NCI-H510A (cell line): ENCODE data around the gene SFXN5.
"Not testable (repeated sequence)": the region's sequence is repeated elsewhere in the genome, so short reads cannot be mapped to it uniquely, and the experiment has no call there.

Source experiments
- DNase-seq: peaks from one replicate; lab custom pipeline; 2025; lab: John Stamatoyannopoulos, UW

The SFXN5 gene

GRCh38 chr2:73101626-73102256, 30.2 kb upstream of the SFXN5 start:
- DNase-seq = no peak

GRCh38 chr2:73100956-73101355, 29.4 kb upstream of the SFXN5 start:
- DNase-seq = no peak

DNA sequence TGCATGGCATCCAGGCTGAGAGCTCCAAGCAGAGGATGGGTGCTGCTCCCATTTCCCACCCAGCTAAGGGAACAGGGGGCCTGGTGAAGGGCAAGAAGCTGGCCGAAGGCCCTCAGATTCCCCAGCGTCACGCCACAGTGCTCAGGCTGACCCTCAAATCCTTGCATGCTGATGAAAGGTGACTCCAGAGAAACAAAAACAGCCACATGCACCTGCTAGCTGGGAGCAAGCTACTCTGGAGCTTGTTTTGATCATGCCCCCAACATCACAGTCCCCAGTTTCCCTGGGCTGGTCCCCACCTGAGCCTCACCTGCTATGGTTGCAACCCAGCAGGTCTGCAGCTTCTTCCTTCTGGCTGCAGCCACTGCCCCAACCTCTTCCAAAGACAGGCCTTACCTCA, 28.0 kb upstream of the SFXN5 start:
- no peak for DNase-seq

DNA sequence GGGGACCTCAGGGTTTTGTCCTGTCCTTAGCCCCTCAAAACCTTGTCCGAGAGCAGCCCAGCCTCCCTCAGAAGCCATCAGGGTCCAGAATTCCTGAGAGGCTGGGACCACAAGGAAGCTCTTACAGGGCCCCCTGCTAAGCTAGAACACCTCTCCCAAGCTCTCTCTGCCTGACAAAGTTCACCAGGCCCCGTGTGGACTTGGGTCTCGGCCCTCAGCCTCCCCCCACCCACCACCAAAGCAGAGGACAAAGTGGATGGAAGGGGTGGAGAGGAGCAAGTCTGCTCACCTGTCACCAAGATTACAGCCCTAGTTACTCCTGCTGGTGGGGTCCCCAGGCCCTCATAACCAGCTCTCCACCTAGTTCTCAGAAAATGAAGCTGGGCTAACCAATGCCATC, 24.4 kb upstream of the SFXN5 start:
- DNase-seq = no peak

GRCh38 chr2:73093601-73094218, 22.2 kb upstream of the SFXN5 start:
- not testable (repeated sequence) for DNase-seq

DNA sequence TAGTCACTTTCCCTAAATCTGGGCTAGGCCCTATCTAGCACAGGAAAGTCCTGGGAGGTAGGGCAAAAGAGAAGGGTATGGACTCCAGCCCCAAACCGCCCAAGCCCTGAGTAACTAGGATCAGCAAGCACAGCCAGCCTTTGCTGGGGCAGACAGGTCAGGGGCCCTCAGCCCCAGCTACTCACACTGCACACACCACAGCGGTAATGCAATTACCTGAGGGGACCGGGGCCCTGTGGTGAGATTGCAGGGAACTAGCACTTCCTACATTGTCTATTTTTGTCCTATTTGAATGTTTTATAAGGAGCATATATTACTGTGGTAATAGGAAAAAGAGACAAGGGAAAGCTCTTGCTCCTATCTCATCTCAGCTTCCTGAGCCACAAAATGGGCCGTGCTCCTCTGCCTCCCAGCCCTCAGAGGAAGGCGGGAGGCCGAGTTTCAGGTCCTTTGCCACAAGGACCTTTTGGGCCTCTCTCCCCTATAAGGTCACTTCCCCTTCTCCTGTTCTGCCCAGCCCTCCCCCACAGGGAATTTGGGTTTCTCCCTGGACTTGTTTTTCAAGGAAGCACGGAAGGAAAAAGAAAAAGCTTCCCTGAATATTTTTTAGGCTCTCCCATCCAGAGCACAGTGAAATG, 20.8 kb upstream of the SFXN5 start:
- no peak for DNase-seq

DNA sequence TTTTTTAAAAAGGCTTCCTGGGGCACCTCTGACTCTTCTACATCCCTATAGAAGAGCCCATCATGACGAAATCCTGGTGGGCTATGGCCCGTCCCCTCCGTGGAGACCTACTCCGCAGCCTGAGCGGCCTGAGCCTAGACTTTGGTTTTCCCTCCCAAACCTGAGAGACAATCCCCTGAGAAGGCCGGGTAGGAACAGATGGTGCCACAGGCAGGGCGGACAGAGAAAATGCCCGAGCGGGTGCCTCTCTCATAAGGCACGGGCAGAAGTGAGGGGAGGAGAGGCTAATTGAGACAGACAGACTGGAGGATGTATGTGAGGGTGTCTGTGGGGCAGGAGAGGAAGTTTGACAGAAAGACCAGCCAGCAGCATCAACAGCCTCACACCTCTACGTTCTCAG, 20.2 kb upstream of the SFXN5 start:
- no peak for DNase-seq

DNA sequence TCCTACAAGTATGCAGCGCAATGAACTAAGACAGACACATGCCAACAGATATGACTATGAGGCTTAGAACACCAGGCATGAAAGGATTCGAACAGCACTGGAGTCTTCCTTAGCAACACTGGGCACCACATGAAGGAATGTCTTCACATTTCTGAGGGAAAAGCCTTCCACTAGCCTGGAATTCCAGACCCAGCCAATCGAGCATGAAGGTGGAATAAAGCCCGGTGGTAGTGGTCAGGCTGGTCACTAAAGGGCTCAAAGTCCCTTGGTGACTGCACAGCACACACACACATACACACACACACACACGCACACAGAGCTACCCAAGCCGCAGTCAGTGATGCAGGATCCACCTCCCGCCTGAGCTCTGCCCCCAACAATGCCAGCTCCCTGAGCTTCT, 19.7 kb upstream of the SFXN5 start:
- DNase-seq = no peak

DNA sequence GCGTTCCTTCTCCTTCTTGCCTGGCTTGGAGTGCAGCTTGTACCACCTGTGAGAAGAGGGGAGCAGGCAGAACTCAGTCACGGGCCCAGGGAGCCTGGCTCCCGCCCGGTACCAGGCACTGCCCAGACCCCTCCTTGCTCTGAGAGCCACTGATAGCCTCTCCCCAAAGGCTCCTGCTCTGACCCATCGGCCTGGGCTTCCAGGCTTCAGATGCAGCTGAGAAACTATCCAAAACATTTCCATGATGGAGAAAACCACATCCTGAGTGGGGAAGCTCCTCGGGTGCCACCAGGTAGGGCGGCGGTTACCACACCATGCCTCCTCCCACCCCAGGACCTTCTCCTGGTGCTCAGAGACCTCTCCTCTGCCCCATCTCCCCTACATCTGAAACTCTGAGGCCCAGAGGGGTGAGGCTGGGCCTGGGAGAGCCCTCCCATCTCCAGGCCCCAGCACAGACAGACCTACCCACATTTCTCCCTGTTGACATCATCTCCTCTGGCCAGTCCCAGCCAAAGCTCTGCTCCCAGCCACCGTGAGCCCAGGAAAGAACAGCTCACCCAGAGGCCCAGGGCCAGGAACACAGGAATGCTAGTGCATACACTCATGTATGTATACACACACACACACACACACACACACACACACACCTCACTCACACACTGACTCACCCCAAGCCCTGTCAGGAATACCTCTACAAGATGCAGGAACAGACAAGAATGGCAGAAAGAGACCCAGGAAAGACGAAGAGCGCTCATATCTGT, 17.9 kb upstream of the SFXN5 start:
- no peak for DNase-seq

DNA sequence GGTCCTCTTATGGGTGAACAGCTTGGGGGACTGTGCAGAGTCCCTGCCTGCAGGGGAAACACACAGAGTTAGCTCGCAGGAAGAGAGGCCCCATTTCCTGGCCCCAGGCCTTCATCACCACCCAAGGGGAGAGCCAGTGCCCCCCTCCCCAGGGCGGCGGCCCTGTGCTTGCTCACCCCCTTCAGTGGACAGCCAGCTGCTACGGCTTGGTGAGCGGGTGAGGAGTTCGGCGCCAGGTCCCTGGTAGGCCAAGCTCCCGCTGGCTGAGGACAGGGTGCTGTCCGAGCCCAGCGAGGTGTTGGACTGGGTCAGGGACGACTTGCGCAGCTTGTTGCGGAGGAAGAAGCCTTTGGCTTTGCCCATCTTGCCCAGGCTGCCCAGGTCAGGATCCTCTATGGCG, 17.2 kb upstream of the SFXN5 start:
- DNase-seq = no peak

DNA sequence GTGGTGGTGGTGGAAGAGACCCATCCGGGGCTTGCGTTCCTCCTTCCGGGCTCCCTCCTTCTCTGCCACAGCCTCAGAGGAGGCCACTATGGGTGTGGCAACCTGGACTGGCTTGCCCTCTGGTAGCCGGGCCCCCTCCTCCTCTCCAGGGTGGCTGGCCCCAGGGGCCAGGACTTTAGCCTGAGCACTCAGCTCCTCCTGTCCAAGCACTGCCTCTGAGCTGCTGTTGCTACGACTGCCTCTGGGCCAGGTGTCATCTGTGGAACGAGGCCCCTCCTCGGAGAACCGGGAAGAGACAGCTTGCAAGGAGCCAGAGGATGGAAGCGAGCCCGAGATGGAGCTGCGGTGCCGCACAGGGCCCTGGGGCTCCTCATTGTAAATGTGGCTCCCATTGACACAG, 16.7 kb upstream of the SFXN5 start:
- no peak for DNase-seq

DNA sequence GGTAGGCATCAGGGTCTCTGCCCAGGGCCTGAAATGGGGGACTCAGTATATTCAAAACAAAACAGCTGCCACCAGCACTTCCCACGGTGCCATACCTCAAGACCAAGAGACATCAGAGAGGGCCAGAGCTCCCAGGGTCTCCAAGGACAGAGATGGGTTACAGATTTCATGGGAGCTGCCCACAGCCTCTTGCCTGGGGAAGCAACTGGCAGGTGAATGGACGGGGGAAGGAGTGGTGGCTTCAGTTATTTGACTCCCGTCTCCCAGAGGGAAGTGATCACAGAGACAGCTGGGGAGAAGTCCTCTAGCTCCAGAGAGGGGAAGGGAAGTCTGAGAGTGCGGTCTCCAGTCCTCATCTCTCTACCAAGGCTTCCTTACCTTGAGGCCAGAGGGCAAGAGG, 15.8 kb upstream of the SFXN5 start:
- no peak for DNase-seq

GRCh38 chr2:73085691-73086090, 14.2 kb upstream of the SFXN5 start:
- DNase-seq = peak; percentile 22

DNA sequence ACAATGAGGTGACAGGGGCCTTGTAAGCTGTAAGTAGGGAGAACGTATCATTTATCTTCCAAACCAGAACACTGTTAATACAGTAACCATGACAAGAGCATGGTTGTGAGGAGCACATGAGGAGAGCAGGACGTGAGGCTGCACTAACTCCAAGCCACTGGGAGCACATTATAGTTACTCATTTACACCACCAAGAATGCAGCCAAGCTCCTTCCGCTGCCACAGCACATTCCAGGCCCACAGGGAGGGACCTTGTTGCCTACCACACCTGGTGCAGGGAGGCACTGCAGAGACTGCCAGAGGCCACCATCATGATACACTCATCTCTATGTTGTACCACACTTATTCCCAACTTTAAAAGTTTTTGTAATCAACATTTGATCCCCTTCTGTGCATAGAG, 13.5 kb upstream of the SFXN5 start:
- no peak for DNase-seq

GRCh38 chr2:73083886-73084800, 12.6 kb upstream of the SFXN5 start:
- DNase-seq = peak; percentile 24

DNA sequence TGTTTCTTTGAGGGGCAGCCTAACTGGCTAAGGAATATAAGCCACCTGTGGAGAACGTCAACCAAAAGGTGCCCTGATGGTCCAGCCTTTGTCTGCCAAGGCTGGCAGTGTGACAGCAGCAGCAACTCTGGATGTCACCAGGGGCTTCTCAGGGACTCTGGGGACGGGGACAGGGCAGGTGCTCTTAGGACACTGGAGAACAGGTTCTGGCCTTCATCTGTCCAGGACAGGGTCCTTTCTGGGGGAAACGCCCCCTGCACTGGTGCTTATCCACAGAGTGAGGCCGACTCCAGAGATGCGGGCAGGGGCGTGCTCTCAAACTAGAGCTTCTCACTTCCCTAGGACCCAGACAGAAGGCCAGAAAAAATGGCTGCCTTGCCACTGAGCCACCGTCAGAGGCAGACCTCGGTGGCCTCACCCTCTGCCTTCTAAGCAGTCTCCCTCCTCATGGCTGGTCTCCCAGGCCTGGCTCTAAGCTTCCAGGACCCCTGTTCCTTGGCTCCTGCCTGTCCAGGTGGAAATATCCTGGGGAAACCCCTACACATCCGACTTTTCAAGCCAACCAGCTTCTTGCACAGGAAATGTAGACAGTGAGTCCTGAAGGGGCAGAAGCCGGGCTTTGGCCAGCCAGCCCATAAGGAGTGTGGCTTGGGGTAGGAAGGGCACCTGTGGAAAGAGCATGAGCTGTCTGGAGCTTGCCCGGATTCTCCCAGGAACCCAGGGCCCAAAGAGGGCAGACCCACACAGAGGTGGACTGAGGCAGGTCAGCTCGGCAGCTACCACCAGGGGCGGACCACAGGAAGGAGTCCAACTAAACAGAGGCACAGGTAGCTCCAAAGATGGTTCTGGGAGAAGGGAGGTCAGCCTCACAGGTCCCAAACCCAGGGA, 11.3 kb upstream of the SFXN5 start:
- no peak for DNase-seq

GRCh38 chr2:73081181-73081671, 9.7 kb upstream of the SFXN5 start:
- DNase-seq = no peak

- DNase-seq = no peak
Measured at GRCh38 chr2:73080321-73081131, 9.0 kb upstream of the SFXN5 start.

- DNase-seq = no peak
Measured at GRCh38 chr2:73079636-73080035, 8.1 kb upstream of the SFXN5 start.
